ENCODE data around the gene RHEX. TPM values are rescaled to one million over a fixed set of nuclear protein-coding genes. Genes with fewer than 3 reads are reported as not detected.

RHEX gene
- total RNA-seq, 1 experiment from 2014 or later, result not detected

DNA sequence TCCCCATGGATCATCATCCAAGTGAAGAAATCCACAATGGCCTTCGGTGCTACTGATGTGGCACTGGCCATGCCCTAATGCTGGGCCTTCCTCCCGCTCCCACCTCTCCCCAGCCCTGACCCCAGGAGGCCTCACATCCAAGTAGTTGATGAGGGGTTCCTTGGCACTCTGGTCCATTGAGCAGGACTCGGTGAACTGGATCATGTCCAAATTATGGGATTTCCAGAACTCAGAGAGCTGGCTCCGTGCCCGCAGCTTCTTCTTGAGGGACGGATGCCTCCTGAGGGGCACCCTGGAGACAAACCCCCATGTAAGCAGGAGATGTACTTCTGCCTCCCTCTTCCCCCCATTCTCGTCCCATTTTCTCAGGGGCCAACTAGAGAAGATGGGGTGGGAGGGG lies 30.2 kb upstream of the RHEX start:
- H3K9me3 Mint-ChIP-seq, result peaks cover 3% of the 10 kb centered on the region
- CTCF ChIA-PET, result no interaction called here
- ATAC-seq, result no peak
- POLR2A ChIA-PET, result no interaction called here
- no peak for DNase-seq (ENCODE audit: low spot score)
- TF ChIP-seq SMAD3 (CRISPR knock-in tag; IDR thresholded peaks at IDR 0.05; ENCODE audit: borderline replicate concordance) (no peak), TEAD1 (CRISPR knock-in tag; IDR thresholded peaks at IDR 0.05) (no peak), ELF4 (CRISPR knock-in tag; IDR thresholded peaks at IDR 0.05; ENCODE audit: low read depth) (no peak), ZNF232 (CRISPR knock-in tag; IDR thresholded peaks at IDR 0.05) (no peak), ESRRA (CRISPR knock-in tag; IDR thresholded peaks at IDR 0.05; ENCODE audit: borderline replicate concordance) (no peak), TEAD4 (CRISPR knock-in tag; IDR thresholded peaks at IDR 0.05) (no peak), NR2C2 (CRISPR knock-in tag; IDR thresholded peaks at IDR 0.05) (no peak), NFE2L1 (CRISPR knock-in tag; IDR thresholded peaks at IDR 0.05) (no peak), ZNF396 (CRISPR knock-in tag; IDR thresholded peaks at IDR 0.05; ENCODE audit: borderline replicate concordance) (no peak), MXD4 (CRISPR knock-in tag; IDR thresholded peaks at IDR 0.05; ENCODE audit: borderline replicate concordance) (no peak)
- TF ChIP-seq, protein P1, sequence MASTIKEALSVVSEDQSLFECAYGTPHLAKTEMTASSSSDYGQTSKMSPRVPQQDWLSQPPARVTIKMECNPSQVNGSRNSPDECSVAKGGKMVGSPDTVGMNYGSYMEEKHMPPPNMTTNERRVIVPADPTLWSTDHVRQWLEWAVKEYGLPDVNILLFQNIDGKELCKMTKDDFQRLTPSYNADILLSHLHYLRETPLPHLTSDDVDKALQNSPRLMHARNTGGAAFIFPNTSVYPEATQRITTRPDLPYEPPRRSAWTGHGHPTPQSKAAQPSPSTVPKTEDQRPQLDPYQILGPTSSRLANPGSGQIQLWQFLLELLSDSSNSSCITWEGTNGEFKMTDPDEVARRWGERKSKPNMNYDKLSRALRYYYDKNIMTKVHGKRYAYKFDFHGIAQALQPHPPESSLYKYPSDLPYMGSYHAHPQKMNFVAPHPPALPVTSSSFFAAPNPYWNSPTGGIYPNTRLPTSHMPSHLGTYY (CRISPR knock-in tag; IDR thresholded peaks at IDR 0.05), result no peak
- TF ChIP-seq, protein P2, sequence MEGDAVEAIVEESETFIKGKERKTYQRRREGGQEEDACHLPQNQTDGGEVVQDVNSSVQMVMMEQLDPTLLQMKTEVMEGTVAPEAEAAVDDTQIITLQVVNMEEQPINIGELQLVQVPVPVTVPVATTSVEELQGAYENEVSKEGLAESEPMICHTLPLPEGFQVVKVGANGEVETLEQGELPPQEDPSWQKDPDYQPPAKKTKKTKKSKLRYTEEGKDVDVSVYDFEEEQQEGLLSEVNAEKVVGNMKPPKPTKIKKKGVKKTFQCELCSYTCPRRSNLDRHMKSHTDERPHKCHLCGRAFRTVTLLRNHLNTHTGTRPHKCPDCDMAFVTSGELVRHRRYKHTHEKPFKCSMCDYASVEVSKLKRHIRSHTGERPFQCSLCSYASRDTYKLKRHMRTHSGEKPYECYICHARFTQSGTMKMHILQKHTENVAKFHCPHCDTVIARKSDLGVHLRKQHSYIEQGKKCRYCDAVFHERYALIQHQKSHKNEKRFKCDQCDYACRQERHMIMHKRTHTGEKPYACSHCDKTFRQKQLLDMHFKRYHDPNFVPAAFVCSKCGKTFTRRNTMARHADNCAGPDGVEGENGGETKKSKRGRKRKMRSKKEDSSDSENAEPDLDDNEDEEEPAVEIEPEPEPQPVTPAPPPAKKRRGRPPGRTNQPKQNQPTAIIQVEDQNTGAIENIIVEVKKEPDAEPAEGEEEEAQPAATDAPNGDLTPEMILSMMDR (IDR thresholded peaks at IDR 0.05), result no peak
- TF ChIP-seq, protein P3, sequence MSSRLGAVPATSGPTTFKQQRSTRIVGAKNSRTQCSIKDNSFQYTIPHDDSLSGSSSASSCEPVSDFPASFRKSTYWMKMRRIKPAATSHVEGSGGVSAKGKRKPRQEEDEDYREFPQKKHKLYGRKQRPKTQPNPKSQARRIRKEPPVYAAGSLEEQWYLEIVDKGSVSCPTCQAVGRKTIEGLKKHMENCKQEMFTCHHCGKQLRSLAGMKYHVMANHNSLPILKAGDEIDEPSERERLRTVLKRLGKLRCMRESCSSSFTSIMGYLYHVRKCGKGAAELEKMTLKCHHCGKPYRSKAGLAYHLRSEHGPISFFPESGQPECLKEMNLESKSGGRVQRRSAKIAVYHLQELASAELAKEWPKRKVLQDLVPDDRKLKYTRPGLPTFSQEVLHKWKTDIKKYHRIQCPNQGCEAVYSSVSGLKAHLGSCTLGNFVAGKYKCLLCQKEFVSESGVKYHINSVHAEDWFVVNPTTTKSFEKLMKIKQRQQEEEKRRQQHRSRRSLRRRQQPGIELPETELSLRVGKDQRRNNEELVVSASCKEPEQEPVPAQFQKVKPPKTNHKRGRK (CRISPR knock-in tag; IDR thresholded peaks at IDR 0.05; ENCODE audit: borderline replicate concordance), result no peak
- TF ChIP-seq, protein P4, sequence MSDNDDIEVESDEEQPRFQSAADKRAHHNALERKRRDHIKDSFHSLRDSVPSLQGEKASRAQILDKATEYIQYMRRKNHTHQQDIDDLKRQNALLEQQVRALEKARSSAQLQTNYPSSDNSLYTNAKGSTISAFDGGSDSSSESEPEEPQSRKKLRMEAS (CRISPR knock-in tag; IDR thresholded peaks at IDR 0.05), result no peak
- TF ChIP-seq, protein P5, sequence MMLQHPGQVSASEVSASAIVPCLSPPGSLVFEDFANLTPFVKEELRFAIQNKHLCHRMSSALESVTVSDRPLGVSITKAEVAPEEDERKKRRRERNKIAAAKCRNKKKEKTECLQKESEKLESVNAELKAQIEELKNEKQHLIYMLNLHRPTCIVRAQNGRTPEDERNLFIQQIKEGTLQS (CRISPR knock-in tag; conservative IDR thresholded peaks at IDR 0.05), result no peak
- TF ChIP-seq, protein P6, sequence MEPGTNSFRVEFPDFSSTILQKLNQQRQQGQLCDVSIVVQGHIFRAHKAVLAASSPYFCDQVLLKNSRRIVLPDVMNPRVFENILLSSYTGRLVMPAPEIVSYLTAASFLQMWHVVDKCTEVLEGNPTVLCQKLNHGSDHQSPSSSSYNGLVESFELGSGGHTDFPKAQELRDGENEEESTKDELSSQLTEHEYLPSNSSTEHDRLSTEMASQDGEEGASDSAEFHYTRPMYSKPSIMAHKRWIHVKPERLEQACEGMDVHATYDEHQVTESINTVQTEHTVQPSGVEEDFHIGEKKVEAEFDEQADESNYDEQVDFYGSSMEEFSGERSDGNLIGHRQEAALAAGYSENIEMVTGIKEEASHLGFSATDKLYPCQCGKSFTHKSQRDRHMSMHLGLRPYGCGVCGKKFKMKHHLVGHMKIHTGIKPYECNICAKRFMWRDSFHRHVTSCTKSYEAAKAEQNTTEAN (CRISPR knock-in tag; IDR thresholded peaks at IDR 0.05), result no peak
- TF ChIP-seq, protein P7, sequence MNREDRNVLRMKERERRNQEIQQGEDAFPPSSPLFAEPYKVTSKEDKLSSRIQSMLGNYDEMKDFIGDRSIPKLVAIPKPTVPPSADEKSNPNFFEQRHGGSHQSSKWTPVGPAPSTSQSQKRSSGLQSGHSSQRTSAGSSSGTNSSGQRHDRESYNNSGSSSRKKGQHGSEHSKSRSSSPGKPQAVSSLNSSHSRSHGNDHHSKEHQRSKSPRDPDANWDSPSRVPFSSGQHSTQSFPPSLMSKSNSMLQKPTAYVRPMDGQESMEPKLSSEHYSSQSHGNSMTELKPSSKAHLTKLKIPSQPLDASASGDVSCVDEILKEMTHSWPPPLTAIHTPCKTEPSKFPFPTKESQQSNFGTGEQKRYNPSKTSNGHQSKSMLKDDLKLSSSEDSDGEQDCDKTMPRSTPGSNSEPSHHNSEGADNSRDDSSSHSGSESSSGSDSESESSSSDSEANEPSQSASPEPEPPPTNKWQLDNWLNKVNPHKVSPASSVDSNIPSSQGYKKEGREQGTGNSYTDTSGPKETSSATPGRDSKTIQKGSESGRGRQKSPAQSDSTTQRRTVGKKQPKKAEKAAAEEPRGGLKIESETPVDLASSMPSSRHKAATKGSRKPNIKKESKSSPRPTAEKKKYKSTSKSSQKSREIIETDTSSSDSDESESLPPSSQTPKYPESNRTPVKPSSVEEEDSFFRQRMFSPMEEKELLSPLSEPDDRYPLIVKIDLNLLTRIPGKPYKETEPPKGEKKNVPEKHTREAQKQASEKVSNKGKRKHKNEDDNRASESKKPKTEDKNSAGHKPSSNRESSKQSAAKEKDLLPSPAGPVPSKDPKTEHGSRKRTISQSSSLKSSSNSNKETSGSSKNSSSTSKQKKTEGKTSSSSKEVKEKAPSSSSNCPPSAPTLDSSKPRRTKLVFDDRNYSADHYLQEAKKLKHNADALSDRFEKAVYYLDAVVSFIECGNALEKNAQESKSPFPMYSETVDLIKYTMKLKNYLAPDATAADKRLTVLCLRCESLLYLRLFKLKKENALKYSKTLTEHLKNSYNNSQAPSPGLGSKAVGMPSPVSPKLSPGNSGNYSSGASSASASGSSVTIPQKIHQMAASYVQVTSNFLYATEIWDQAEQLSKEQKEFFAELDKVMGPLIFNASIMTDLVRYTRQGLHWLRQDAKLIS (CRISPR knock-in tag; IDR thresholded peaks at IDR 0.05; ENCODE audit: borderline replicate concordance), result no peak
- TF ChIP-seq, protein P8, sequence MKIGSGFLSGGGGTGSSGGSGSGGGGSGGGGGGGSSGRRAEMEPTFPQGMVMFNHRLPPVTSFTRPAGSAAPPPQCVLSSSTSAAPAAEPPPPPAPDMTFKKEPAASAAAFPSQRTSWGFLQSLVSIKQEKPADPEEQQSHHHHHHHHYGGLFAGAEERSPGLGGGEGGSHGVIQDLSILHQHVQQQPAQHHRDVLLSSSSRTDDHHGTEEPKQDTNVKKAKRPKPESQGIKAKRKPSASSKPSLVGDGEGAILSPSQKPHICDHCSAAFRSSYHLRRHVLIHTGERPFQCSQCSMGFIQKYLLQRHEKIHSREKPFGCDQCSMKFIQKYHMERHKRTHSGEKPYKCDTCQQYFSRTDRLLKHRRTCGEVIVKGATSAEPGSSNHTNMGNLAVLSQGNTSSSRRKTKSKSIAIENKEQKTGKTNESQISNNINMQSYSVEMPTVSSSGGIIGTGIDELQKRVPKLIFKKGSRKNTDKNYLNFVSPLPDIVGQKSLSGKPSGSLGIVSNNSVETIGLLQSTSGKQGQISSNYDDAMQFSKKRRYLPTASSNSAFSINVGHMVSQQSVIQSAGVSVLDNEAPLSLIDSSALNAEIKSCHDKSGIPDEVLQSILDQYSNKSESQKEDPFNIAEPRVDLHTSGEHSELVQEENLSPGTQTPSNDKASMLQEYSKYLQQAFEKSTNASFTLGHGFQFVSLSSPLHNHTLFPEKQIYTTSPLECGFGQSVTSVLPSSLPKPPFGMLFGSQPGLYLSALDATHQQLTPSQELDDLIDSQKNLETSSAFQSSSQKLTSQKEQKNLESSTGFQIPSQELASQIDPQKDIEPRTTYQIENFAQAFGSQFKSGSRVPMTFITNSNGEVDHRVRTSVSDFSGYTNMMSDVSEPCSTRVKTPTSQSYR (CRISPR knock-in tag; IDR thresholded peaks at IDR 0.05), result no peak
- TF ChIP-seq, protein P9, sequence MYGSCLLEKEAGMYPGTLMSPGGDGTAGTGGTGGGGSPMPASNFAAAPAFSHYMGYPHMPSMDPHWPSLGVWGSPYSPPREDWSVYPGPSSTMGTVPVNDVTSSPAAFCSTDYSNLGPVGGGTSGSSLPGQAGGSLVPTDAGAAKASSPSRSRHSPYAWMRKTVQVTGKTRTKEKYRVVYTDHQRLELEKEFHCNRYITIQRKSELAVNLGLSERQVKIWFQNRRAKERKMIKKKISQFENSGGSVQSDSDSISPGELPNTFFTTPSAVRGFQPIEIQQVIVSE (CRISPR knock-in tag; IDR thresholded peaks at IDR 0.05; ENCODE audit: borderline replicate concordance), result no peak
- no peak overlapping the region for H3K4me3 Mint-ChIP-seq
- peaks cover 5% of the 10 kb centered on the region for H3K4me1 Mint-ChIP-seq
- H3K36me3 Mint-ChIP-seq, result no peaks in the 10 kb centered on the region
- H3K27me3 Mint-ChIP-seq (ENCODE audit: low read depth), result no peaks in the 10 kb centered on the region
- no peak overlapping the region for H3K27ac Mint-ChIP-seq

Measured in WTC11 (cell line).